Liver (tissue), 3 donors: ENCODE results near the gene RNF220.

Experiments
- CTCF ChIP-seq: fragments of 150-350 bp; IDR thresholded peaks from 2 replicates; pipeline ENCODE4 v1.5.1; 2017; ENCODE audit warnings: improper control_type of control experiment, low read depth, low read length; ENCODE audit not compliant: missing input control
- RAD21 ChIP-seq, 2 donors: IDR thresholded peaks; 2 replicates each; pipeline ENCODE4 v1.6.1; 2016; ENCODE audit warnings: antibody characterized with exemption in 2 of 2, mild to moderate bottlenecking in 2 of 2
- REST ChIP-seq: IDR thresholded peaks from 2 replicates; pipeline ENCODE4 v1.6.1; 2016; ENCODE audit warnings: antibody characterized with exemption, mild to moderate bottlenecking
- SP1 ChIP-seq: IDR thresholded peaks from 2 replicates; pipeline ENCODE4 v1.6.1; 2018; ENCODE audit warnings: antibody characterized with exemption, mild to moderate bottlenecking
- TAF1 ChIP-seq: conservative IDR thresholded peaks from 2 replicates; pipeline ENCODE4 v1.6.1; 2016; ENCODE audit warnings: antibody characterized with exemption, mild to moderate bottlenecking
- TF ChIP-seq, protein P1 (sequence below): IDR thresholded peaks from 2 replicates; pipeline ENCODE4 v1.6.1; 2016; ENCODE audit warnings: antibody characterized with exemption
- donor health status: healthy.
- donor health status: healthy.

DNA sequence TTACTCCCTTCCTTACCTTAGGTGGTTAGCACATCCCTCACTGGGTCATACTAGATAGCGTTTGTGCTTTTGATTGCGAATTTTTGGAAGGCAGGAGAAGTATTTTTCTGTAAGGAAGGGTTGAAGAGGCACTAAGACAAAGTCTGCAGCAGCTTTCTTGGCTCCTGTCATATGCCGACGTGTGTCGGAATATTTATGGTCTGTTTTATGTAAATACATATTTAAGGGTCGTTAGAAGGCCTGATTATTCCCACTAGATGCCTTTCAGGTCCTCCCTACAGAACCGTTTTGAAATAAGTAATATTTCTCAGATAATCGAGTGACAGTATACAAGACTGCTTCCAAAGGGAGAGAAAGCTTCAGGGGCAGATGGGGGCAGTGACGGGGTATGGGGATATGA is 10.0 kb downstream of the RNF220 start:
- no peak for TF ChIP-seq TAF1
- TF ChIP-seq, protein P1, sequence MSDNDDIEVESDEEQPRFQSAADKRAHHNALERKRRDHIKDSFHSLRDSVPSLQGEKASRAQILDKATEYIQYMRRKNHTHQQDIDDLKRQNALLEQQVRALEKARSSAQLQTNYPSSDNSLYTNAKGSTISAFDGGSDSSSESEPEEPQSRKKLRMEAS: no peak
- no peak for TF ChIP-seq SP1
- no peak for TF ChIP-seq CTCF
- TF ChIP-seq REST: no peak
- no peak for TF ChIP-seq RAD21 (IDR thresholded peaks at IDR 0.05)
